Lung (tissue), 12 donors: Measurements from ENCODE around the gene SPAG4. TPM values are rescaled to one million over a fixed set of nuclear protein-coding genes. Genes with fewer than 3 reads are reported as not detected.

Experiments used
- ATAC-seq: fragments of 200-7000 bp; cut with Tn5 transposase; one replicate; pipeline ENCODE4 v1.9.1; 2020; ENCODE audit warnings: moderate number of reproducible peaks; ENCODE audit not compliant: insufficient read depth, low FRiP score
- DNase-seq, 3 donors: peaks; one replicate each; pipeline ENCODE4 v3.0.0-alpha.2; 2013 to 2017
- H3K27ac ChIP-seq, 2 donors: one replicate each; pipeline ENCODE4 v1.5.1; 2013; ENCODE audit warnings: mild to moderate bottlenecking in 2 of 2, moderate library complexity in 2 of 2, control low read depth in 1 of 2, inconsistent platforms in 1 of 2, low read depth in 1 of 2, low read length in 1 of 2
- H3K27me3 ChIP-seq, 3 donors: one replicate each; pipeline ENCODE4 v1.5.1; 2013; ENCODE audit warnings: low read length in 2 of 3; ENCODE audit not compliant: control insufficient read depth in 3 of 3, insufficient read depth in 3 of 3
- H3K36me3 ChIP-seq, 4 donors: one replicate each; pipeline ENCODE4 v1.5.1; 2013; ENCODE audit warnings: low read length in 4 of 4, mild to moderate bottlenecking in 1 of 4, moderate library complexity in 1 of 4; ENCODE audit not compliant: control insufficient read depth in 4 of 4, insufficient read depth in 4 of 4
- H3K4me1 ChIP-seq, 5 donors: one replicate each; pipeline ENCODE4 v1.5.1; 2013; ENCODE audit warnings: low read length in 5 of 5, mild to moderate bottlenecking in 2 of 5, moderate library complexity in 1 of 5; ENCODE audit not compliant: control insufficient read depth in 5 of 5, insufficient read depth in 5 of 5
- H3K4me3 ChIP-seq: one replicate; pipeline ENCODE4 v1.5.1; 2013; ENCODE audit warnings: mild to moderate bottlenecking, control low read depth, moderate library complexity
- H3K9ac ChIP-seq, 2 donors: one replicate each; pipeline ENCODE4 v1.5.1; 2013; ENCODE audit warnings: low read length in 2 of 2, control low read depth in 1 of 2; ENCODE audit not compliant: insufficient read depth in 1 of 2
- H3K9me3 ChIP-seq, 4 donors: one replicate each; pipeline ENCODE4 v1.5.1; 2013; ENCODE audit warnings: low read length in 3 of 4, mild to moderate bottlenecking in 1 of 4, moderate library complexity in 1 of 4; ENCODE audit not compliant: control insufficient read depth in 4 of 4, insufficient read depth in 3 of 4
- WGBS, 2 donors: extraction: QIAGEN DNeasy Blood & Tissue Kit; methylation state at CpG; one replicate each; pipeline ENCODE4 v1.1.7; 2013; 5-methylcytosine and 5-hydroxymethylcytosine counted together
- polyA plus RNA-seq, 2 donors: library from polyadenylated mRNA; stranded (reverse); fragments of 200-250 nt; gene quantifications; one replicate each; pipeline ENCODE4 v1.2.1, GENCODE V29; 2013
- total RNA-seq, 2 donors: library from RNA; depleted of rRNA in 1 of 2; stranded (reverse); fragments of >200 nt in 1 of 2; gene quantifications; one replicate each; pipeline ENCODE4 v1.2.1, GENCODE V29; 2014 to 2021
- TF ChIP-seq, protein P1 (sequence below): IDR thresholded peaks from 2 replicates; pipeline ENCODE4 v1.5.1; 2012; ENCODE audit warnings: mild to moderate bottlenecking; ENCODE audit errors: control extremely low read depth, extremely low read depth
- donor health status: control.
- donor health status: control.
- donor health status: Bipolar disorder and iron deficiency.
- donor health status: healthy.
- donor health status: DM: yes; HTN: yes; CAD: no.

SPAG4 gene
- total and polyA plus RNA-seq, 4 donors = 1.9 to 5.7 (median 3.7) TPM

DNA sequence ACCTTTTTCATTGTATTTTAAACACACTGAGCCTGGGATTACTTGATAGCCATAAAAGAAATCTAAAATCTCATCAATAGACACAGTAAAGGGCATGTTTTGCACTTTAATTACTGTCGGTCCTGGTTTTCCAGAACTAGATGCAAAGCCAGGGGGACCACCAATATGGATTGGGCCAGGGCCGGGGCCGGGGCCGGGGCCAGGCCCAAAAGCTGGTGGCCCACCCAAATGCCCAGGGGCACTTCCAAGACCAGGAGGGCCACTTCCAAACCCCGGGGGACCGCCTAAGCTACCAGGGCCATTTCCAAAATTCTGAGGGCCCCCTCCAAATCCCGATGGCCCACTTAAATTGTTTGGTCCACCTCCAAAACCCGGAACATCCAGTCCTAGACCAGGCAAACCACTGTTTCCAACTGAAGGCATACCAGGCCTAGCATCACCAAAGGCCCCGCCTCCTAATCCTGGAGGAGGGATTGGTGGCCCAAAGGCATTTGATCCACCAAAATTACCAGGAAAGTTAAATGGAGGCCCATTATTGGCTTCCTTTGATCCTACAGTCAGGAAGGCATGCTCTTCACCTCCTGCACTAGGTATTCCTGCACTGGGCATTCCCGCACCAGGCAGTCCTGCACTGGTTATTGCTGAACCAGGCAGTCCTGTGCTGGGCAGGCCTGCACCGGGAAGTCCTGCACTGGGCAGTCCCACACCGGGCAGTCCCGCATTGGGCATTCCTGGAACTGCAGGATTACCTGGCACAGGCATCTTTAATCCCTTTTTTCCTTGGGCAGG is 37.2 kb downstream of the SPAG4 start:
- Histone ChIP-seq H3K36me3 (peaks cover 20 to 31% (median 22%) of the 10 kb centered on the region in 4 donors), H3K4me3 (no peak overlapping the region)
- TF ChIP-seq, protein P1, sequence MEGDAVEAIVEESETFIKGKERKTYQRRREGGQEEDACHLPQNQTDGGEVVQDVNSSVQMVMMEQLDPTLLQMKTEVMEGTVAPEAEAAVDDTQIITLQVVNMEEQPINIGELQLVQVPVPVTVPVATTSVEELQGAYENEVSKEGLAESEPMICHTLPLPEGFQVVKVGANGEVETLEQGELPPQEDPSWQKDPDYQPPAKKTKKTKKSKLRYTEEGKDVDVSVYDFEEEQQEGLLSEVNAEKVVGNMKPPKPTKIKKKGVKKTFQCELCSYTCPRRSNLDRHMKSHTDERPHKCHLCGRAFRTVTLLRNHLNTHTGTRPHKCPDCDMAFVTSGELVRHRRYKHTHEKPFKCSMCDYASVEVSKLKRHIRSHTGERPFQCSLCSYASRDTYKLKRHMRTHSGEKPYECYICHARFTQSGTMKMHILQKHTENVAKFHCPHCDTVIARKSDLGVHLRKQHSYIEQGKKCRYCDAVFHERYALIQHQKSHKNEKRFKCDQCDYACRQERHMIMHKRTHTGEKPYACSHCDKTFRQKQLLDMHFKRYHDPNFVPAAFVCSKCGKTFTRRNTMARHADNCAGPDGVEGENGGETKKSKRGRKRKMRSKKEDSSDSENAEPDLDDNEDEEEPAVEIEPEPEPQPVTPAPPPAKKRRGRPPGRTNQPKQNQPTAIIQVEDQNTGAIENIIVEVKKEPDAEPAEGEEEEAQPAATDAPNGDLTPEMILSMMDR = no peak

DNA sequence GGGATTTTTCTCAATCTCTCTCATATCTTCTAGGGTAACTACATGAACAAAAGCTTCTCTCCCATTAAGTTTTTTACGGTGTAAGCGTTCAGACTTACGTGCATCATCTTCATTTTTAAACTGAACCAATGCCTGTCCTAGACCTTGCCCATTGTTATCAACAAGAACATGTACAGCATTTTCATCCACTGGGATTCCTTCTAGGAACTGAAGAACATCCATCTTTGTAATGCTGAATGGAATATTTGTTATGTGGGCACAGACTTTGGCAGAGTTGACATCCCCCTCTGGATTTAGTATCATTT is 37.8 kb downstream of the SPAG4 start:
- WGBS, 2 donors = 98 to 99% methylated on average over 3 of the region's 3 CpGs
- TF ChIP-seq, protein P1 = no peak
- DNase-seq (no peak), ATAC-seq (no peak)
- H3K27me3 ChIP-seq = no peaks in the 10 kb centered on the region
- H3K36me3 ChIP-seq = peaks cover 20 to 31% (median 22%) of the 10 kb centered on the region in 4 donors
- peaks cover 0 to 2% (median 0%) of the 10 kb centered on the region in 4 donors for H3K9me3 ChIP-seq
- no peak overlapping the region for H3K27ac ChIP-seq
- no peak overlapping the region for H3K4me3 ChIP-seq
- peaks cover 5 to 41% (median 24%) of the 10 kb centered on the region in 5 donors for H3K4me1 ChIP-seq
- no peak overlapping the region for H3K9ac ChIP-seq

More for the DNA sequence above, 37.2 kb downstream of the SPAG4 start:
- Histone ChIP-seq H3K4me1 (peaks cover 5 to 45% (median 24%) of the 10 kb centered on the region in 5 donors), H3K9ac (no peak overlapping the region), H3K9me3 (peaks cover 0 to 2% (median 0%) of the 10 kb centered on the region in 4 donors), H3K27ac (no peak overlapping the region), H3K27me3 (no peaks in the 10 kb centered on the region)
- ATAC-seq (no peak), DNase-seq (no peak)
- 96 to 97% methylated on average over 13 of the region's 13 CpGs for WGBS, 2 donors

DNA sequence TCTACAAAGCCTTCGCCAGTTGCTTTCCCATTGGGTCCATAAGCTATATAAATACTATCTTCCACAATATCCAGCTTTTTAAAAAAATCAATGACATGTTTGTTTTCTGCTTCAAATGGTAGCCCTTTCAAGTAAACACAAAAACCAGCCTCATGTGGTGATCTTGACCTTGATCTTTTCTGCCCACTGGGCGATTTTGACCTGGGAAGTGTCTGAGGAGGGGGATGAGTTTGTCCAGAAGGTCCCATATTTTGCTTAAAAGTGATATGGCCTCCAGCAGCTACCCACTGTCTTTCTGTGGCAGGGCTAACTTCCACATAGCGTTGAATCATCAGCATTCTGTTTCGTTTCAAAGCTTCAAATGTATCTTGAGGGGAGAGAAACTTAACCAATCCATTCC is 38.3 kb downstream of the SPAG4 start:
- no peak for DNase-seq
- Histone ChIP-seq H3K9me3 (peaks cover 0 to 2% (median 0%) of the 10 kb centered on the region in 4 donors), H3K27me3 (no peaks in the 10 kb centered on the region), H3K4me3 (no peak overlapping the region), H3K4me1 (peaks cover 5 to 37% (median 24%) of the 10 kb centered on the region in 5 donors), H3K27ac (no peak overlapping the region), H3K36me3 (peaks cover 20 to 31% (median 22%) of the 10 kb centered on the region in 4 donors), H3K9ac (no peak overlapping the region)
- WGBS, 2 donors = 94 to 97% methylated on average over 4 of the region's 4 CpGs
- no peak for ATAC-seq
- TF ChIP-seq, protein P1 = no peak

DNA sequence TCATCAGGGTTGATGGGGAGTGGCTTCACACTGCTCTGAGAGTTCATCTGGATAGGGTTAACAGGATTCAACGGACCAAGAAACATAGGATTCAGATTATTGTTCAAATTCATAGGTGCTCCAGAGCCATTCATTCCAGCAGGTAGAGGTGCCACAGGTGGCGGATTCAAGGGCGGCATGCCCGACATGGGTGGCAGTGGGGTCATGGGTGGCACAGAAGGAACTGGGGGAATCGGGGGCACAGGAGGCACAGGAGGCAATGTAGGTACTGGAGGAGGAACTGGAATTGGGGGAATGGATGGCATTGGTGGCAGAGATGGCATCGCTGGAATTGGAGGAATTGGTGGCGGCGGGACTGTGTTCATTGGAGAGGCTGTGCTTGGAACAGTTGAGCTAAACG is 38.8 kb downstream of the SPAG4 start:
- DNase-seq (no peak), ATAC-seq (no peak)
- 98 to 99% methylated on average over 9 of the region's 9 CpGs for WGBS, 2 donors
- no peak overlapping the region for H3K27ac ChIP-seq
- peaks cover 5 to 32% (median 21%) of the 10 kb centered on the region in 5 donors for H3K4me1 ChIP-seq
- peaks cover 20 to 31% (median 22%) of the 10 kb centered on the region in 4 donors for H3K36me3 ChIP-seq
- no peak overlapping the region for H3K9ac ChIP-seq
- H3K27me3 ChIP-seq = no peaks in the 10 kb centered on the region
- H3K9me3 ChIP-seq = peaks cover 0 to 2% (median 0%) of the 10 kb centered on the region in 4 donors
- no peak overlapping the region for H3K4me3 ChIP-seq
- TF ChIP-seq, protein P1 = no peak
